ENCODE measurements around the gene ANKS1B.
"Not testable (repeated sequence)": the region's sequence is repeated elsewhere in the genome, so short reads cannot be mapped to it uniquely, and the experiment has no call there.

The ANKS1B gene

DNA sequence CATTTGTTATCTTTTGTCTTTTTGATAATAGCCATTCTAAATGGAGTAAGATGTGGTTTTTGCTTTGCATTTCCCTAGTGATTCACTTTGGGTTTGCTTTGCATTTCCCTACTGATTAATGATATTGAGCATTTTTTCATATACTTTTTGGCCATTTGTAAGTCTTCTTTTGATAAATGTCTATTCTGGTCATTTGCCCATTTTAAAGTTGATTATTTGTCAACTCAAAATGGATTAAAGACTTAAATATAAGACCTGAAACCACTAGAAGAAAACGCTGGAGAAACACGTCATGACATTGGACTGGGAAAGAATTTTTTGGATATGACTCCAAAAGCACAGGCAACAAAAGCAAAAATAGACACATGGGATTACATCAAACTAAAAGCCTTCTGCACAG lies 1191.6 kb downstream of the ANKS1B start:
- DNase-seq = no peak

DNA sequence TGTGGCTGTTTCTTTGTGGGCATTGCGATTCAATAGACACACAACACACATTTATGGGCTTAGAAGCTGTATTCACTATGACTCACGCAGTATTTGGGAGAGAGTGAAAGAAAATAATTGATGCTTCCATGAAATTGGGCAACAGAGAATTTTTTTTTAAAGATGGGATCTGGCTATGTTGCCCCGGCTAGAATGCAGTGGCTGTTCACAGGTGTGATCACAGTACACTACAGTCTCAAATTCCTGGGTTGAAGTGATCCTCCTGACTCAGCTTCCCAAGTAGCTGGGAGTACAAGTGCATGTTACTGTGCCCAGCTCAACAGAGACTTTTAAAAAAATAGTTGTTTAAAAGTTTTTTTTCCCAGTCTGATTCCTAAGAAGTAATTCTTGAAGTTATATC lies 1193.3 kb downstream of the ANKS1B start:
- DNase-seq = no peak

DNA sequence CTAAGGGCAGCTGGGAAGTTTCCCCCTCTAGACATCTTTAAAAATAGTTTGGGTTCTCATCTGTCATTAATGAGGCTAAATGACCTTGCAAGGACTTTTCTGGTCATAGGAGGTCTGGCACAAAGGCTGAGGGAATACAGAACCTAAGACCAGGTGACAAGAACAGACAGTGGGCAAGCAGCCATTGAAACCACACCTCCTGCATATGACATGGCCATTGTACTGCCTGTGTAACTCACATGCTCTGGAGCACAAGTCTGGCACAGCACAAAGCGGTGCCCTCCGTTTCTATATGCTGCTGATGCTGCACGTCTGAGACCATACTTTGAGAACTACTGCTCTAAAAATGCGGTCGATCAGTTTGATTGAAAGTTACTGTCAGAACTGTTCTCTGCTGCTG lies 1196.3 kb downstream of the ANKS1B start:
- no peak for DNase-seq

DNA sequence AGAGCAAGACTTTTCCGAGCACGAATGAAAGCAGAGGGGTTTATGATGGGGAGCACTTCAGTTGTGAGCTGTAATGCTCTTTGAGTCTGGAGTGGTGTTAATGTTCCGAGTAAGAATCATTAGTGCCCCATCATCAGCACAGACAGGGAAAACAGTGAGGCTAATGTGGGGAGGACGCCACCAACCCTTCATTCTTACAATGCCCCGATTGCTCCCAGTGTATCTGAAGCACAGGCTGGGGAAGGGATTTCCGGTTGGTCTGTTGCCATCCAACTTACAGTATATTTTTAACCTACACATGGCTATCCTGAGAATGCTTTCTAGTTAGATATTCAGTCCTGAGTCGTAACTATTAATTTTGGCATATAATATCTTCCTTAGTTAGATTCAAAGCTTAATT lies 1198.1 kb downstream of the ANKS1B start:
- DNase-seq = no peak

DNA sequence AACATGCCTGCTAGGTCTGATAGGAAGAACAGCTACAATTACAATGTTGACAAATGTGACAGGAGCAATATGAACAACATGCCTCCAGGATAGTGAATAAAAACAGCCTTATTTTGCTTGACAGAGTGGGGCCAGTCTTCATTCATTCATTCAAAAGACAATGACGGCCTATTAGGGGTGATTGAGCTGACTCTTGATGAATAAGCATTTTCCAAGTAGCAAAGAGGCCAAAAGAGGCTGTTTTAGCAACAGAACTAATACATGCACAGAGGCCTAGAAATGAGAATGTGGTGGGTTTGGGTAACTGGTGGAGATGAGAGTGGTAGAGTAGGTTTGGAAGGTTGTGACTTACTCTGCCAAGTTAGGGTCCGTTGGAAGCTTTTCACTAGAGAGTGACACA lies 1201.3 kb downstream of the ANKS1B start:
- no peak for DNase-seq

DNA sequence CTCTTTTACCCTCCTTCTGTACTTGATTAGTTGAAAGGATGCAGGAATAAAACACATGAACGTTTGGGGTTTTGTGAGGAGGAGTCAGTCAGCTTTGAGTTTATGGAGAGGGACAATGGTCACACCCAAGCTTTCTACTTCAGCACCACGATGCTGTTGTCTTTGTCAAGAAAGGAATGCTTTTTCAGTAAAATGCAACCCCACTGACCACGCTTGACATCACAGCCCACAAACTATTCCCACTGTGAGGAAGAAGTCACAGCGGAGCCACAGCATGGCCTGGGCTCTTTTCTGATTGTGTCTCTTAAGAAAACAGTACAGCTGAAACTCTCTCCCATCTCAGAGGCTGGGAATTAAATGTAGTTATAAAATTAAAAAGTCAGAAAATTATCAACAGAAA lies 1204.5 kb downstream of the ANKS1B start:
- no peak for DNase-seq

DNA sequence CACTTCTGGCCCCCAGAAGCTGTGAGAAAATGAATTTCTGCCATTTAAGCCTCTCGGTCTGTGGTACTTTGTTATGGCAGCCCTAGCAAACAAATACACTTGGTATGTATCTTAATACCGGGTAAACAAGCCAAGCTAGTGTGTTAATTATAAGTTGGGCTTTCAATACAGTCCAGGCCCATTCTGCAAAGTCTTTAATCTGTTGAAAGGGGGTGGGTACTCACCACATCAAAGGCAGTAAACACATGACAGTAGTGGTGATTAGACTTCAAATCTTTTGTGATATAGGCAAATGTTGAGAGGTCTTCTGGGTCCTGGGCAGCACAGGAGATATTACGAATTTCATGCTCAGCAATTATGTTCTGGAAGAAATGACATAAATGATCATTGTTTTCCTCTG lies 1211.9 kb downstream of the ANKS1B start:
- DNase-seq = no peak

DNA sequence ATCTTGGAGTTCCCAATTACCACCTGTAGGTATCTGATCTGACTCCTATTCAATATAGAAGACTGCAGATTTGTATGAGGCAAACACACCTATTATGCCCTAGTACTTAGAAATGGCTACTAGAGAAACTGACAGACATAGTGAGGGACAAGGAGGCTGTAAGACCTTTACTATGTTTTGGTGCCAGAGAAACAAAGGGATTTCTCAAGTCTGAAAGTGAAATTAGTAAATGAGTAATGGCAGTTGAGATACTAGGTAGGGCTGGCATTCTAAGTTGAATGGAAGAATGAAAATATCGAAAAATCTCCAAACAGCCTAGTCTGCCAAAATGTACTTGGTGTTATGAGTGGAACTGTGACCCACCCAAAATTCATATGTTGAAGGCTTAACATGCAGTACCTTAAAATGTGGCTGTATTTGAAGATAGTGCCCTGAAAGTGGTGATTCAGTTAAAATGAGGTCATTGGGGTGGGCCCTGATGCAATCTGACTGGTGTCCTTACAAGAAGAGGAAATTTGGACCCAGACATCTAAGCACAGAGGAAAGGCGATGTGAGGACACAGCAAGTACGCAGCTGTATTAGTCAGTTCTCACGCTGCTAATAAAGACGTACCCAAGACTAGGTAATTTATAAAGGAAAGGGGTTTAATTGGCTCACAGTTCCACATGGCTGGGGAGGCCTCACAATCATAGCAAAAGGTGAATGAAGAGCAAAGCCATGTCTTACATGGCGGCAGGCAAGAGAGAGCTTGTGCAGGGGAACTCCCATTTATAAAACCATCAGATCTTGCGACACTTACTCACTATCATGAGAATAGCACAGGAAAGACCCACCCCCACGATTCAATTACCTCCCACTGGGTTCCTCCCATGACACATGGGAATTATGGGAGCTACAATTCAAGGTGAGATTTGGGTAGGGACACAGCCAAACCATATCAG lies 1212.7 kb downstream of the ANKS1B start:
- DNase-seq = no peak

DNA sequence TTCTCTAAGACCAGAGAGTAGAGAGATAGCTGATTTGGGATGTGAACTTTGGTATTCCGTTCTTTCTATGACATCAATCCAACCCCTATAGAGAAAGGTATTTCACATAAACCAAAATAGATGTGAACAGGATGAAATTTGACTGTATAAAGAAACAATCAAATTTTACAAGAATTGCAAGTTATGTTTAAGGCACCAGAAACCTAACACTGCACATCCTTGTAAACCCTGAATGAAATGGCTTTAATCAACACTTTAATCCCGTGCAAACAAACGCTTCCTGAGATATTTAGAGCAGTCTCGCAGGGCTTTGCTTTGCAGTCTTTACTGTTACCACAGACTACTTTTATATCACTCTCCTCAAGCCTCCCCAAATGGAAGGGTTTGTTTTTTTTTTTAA lies 1214.5 kb downstream of the ANKS1B start:
- DNase-seq = no peak

DNA sequence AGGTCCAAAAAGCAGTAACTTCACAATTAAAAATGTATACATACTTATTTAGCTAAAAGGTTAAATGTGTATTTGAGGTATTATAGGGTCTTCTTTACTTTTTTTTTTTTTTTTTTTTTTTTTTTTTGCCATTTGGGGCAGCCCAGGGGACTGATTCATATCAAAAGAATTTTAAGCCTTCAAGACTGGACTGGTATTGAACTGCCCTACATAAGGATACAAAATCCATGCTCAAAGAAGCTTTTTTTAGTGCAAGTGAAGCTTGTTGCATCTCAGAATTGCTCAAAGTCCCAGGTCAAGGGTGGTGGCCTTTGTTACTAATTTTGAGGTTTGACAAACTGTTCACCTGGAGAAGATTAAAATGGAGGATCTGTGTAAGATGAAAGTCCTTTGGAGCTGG lies 1215.7 kb downstream of the ANKS1B start:
- DNase-seq = no peak

DNA sequence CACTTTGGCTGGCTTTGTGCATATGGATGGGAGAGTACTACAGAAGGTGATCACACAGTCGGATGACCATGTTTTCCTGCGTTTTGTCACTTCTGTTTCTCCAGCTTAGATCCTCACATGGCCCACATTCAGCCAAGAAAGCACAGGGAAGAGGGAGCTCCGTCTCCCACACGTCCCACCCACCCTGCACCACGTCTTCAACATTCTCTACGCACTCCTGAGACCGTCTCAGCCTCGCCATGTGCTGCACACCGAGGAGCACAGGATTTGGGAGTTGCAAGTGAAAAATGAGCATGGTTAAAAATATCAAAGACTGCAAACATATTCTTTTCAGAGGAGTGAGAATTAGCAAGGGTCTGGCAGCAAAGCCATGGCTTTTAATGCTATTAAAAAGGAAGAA lies 1217.5 kb downstream of the ANKS1B start:
- DNase-seq = no peak

DNA sequence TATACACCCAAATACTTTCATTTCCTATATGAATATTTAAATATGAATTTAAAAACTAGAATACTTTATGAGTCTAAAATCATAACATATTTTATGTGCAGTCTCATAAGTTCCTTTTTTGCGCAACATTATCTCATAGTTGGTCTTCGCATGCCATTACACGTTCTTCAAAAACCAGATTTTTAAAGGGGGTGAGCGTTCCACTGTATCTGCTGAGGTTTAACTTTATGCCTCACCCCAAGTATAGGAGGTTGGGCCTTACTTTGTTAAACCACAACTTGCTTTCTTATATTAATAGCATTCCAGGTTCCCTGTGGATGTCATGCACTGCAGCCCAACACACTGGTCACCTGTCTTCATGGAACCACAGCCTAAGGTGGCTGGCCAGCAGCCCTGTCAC lies 1221.1 kb downstream of the ANKS1B start:
- DNase-seq = no peak

DNA sequence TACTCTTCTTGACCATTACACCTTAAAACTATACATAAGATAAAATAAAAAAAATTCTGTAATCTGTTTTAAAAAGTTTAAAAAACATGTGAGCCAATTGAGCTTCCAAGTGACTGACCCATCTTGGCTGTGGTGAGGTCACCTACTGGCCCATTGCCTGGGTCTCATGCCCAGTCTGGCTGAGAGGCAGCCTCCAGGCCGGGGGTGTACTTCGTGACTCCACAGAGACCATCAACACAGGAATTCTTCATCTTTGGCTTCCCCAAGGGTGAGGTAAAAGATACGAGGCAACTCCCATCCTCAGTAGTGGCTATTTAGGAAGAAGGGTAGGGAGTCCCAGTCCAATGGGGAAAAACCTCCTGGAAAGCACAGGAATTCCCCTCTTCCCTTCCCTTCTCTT lies 1226.4 kb downstream of the ANKS1B start:
- no peak for DNase-seq

DNA sequence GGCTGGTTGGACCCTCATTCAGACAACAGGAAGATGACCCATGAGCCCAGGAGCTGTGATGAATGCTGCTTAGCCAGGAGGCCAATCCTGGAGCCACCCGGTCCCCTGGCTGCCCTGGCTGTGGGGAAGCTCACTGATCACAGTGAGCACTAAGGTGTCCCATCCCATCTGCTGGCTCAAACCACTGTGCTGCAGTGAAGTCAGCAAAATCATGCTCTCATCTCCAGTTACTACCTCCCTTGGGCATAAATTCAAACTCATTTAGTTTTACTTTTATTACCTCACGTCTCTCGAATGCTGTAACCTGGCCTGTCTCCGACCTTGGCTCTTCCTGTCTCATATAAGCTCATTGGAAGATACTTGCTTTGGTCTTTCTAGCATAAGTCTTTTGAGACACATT lies 1227.3 kb downstream of the ANKS1B start:
- no peak for DNase-seq

DNA sequence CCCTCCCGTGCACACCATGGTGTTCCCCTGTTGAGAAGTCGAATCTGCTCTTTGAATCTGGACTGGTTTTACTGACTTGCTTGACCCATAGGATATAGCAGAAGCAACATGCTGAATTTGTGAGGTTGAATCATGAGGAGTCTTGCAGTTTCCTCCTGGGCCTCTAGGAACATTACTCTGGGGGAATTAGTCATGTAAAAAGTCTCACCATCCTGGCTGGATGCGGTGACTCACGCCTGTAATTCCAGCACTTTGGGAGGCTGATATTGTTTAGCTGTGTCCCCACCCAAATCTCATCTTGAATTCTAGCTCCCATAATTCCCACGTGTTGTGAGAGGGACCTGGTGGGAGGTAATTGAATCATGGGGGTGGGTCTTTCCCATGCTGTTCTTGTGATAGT lies 1228.9 kb downstream of the ANKS1B start:
- not testable (repeated sequence) for DNase-seq

DNA sequence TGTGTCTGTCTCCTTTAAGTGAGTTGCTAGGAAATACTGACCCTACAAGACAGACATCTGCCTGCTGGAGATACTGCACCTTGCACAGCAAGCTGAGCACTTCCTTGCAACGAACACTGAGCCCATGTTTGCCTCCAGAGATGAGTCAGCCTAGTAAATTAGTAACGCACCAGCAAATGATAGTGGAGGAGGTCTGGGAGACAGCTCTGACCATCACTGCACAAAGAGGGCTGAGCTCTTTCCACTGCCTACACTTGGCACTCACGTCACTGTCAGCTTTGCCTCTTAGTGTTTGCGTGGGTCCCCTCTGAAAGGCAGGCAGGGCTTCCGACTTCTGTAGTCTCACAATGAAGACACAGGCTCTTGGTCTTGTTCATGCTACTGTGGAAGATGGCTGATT lies 1230.6 kb downstream of the ANKS1B start:
- DNase-seq = no peak

DNA sequence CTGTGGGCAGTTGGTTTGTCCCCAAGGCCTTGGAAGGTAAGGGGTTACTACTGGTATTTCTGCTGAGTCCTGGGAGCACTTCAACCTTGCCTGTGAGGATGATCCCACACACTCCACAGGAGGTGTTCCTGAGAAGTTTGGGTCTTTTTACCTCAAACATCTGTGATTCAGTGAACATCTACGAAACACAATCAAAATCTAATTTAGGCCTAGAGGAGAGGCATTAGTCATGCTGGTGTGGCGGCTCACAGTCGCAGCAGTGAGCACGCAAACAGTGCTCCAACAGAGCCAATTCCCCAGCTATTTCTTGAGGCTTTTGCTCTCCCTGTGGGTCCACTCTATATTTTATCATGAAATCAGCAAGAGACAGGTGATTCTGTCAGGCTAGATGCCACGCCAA lies 1232.0 kb downstream of the ANKS1B start:
- no peak for DNase-seq

DNA sequence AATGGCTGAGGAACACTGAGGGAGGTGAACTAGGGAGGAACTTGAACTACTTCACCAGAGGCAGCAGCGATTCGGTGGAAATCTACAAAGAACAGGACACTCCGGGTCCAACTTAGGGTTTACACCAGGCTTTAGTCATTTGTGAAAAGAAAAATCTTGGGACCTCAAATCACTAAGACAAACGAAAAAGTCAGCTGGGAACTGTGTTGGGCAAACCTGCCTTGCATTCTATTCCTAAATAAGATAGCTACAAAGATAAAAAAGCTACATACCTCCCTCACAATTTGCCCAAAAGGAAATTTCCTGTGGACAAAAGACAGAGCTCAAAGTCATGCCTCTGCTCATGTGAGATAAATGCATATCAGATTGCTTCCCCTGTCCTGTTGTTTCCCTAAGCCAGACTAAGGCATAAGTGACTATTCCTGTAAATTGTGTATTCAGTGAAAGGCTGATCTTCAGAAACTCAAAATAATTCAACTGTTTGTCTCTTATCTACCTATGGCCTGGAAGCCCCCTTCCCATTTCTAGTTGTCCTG lies 1233.1 kb downstream of the ANKS1B start:
- DNase-seq = no peak

DNA sequence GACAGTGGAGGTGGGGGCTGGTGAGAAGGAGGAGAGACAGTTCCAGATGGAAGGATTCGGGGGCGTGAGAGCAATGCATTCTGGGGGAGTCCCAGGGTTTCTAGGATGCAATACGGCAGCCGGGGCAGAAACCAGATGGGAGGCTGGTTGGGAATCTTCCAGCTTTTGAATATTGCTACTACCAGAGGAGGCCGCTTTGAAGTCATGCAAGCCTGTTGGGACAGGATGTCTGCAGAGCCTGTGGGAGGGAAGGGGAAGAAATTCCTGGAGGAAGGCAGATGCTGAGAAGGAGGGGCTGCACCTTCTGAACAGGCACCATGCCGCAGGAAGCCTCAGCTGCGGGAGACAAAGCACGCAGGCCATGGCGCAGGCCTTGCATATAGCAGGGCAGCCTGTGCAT lies 1234.2 kb downstream of the ANKS1B start:
- DNase-seq = no peak

DNA sequence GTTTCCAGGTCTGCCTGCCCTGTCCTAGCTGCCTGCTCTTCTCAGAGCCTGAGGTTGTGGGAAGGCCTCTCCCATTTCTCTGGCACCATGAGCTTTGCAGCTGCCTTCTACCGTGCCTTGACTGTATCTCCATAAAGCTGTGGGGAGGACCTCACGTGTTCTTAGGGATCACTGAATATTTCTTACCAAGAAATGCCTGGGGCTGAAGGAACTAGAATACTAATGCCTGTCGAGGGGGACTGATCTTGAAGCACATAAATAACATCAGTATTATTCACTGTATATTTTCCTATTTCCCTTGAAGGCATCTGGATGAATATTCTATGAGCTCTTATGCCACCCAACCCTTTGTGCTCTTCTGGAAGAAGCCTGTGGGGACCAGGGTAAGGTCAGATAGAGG lies 1236.3 kb downstream of the ANKS1B start:
- no peak for DNase-seq

DNA sequence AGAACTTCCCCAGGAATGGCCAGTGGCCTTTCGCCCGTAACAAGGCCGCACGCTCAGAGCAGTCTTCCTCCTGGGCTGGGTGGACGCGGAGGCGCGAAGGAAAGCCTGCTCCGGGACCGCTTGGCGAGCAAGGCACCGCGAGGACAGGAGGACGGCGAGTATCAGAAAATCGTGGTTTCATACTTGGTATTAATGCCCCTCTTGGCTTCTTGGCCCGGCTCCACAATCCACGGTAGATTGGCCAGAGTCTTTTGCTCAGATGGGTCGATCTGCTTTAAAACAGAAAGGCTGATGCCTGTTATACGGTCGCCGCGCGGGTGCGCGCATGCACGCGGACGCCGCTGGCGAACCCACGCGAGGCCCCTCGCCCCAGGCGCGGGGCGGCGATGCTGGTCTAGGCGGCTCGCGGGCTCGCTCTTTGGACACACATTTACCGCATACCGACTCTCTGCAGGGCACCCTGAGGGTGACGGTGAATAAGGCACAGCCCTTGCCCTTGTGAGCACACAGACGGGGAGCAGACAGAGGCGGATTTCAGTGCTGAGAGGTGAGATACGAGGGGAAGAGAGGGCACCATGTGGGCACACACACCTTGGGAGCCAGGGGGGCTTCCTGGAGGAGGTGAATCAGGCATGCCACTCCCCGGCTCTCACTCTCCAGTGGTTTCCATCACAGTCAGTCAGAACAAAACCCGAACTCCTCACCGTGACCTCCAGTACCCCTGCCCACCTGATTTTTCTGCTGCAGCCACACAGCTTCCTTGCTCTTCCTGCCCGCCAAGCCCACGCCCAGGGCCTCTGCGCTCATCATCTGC lies 1239.0 kb downstream of the ANKS1B start:
- DNase-seq = no peak

DNA sequence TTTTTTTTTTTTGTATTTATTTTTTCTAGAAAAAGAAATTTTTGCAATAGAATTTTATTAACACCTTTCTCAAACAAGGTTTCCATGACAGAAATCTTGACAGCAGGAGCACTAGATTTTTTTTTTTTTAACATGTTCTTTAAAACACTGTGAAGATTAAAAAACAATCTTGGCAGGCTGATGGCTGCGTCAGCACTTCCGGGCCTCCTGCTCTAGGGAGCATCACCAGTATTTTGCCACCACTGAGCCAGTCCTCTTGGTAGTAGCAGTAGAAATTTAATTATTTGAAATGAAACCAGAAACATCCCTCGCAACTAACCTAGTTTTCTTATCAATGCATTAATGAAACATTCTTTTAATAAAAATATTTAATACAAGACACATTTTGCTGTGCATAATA lies 1240.1 kb downstream of the ANKS1B start:
- DNase-seq = no peak

DNA sequence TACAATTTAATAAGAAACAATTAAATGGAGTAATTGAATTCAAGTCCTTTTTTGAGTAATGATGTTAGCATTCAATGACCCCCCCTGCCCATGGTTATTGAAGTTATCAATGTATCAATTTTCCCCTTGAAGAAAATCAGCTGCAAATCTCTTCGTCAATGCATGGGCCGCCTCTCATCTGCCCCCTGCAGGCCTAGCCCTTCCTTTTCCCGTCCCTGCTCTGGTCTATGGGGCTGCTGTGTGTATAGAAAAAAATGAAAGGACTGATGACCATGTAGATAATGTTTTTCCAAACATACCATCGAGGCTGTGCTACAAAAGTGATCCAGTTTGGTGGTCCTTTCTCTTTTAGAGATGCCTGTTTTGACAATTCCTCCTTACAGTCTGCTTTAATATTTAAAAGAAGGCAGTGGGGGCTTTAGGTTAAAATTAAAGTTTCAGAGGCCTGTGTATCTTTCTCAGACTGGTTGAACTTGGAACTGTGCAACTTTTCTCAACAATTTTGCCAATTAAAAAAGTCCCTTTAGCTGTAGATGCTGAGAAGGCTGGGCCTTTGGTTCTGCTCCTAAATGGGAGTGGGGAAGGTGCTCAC lies 1241.3 kb downstream of the ANKS1B start:
- no peak for DNase-seq
